Measurements from ENCODE around the gene ATP6AP2. TPM values are rescaled to one million over a fixed set of nuclear protein-coding genes. Genes with fewer than 3 reads are reported as not detected.

ATP6AP2 gene
- total and polyA plus RNA-seq, 2 of the 8 experiments (the other 6 are each of a cell fraction or from before 2014, with no cell fraction given) = 66.0 to 86.2 TPM

DNA sequence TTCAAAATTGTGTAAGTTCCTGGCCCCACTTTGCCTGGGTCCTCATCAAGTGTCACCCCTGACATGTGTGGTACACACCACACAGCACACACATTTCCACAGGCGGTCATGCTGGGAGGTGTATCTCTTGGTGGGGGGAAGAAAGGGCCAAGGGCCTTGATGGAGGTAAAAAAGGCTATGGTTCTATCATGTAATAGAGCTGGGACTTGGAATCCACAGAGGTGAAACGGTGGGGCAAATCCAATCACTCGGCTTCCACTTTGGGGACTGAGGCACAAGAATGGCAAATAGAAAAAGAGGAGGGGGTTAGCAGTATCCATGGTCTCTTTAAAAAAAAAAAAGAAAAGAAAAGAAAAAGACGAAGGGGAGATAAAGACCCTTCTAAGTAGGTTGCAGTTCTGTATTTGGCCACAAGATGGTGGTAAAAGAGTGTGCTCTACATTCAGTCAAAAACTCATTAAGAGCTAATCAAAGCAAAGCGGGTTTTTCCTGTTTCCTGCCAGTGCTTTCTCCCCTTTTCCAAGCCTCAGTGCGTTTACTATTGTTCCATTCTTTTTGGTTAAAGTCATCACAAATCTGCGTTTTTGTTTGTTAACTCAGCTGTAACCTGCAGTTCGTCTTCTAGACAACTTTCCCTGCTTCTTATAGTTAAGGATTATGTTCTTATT, 37.0 kb upstream of the ATP6AP2 start (continued):
- TF ChIP-seq, protein P1, sequence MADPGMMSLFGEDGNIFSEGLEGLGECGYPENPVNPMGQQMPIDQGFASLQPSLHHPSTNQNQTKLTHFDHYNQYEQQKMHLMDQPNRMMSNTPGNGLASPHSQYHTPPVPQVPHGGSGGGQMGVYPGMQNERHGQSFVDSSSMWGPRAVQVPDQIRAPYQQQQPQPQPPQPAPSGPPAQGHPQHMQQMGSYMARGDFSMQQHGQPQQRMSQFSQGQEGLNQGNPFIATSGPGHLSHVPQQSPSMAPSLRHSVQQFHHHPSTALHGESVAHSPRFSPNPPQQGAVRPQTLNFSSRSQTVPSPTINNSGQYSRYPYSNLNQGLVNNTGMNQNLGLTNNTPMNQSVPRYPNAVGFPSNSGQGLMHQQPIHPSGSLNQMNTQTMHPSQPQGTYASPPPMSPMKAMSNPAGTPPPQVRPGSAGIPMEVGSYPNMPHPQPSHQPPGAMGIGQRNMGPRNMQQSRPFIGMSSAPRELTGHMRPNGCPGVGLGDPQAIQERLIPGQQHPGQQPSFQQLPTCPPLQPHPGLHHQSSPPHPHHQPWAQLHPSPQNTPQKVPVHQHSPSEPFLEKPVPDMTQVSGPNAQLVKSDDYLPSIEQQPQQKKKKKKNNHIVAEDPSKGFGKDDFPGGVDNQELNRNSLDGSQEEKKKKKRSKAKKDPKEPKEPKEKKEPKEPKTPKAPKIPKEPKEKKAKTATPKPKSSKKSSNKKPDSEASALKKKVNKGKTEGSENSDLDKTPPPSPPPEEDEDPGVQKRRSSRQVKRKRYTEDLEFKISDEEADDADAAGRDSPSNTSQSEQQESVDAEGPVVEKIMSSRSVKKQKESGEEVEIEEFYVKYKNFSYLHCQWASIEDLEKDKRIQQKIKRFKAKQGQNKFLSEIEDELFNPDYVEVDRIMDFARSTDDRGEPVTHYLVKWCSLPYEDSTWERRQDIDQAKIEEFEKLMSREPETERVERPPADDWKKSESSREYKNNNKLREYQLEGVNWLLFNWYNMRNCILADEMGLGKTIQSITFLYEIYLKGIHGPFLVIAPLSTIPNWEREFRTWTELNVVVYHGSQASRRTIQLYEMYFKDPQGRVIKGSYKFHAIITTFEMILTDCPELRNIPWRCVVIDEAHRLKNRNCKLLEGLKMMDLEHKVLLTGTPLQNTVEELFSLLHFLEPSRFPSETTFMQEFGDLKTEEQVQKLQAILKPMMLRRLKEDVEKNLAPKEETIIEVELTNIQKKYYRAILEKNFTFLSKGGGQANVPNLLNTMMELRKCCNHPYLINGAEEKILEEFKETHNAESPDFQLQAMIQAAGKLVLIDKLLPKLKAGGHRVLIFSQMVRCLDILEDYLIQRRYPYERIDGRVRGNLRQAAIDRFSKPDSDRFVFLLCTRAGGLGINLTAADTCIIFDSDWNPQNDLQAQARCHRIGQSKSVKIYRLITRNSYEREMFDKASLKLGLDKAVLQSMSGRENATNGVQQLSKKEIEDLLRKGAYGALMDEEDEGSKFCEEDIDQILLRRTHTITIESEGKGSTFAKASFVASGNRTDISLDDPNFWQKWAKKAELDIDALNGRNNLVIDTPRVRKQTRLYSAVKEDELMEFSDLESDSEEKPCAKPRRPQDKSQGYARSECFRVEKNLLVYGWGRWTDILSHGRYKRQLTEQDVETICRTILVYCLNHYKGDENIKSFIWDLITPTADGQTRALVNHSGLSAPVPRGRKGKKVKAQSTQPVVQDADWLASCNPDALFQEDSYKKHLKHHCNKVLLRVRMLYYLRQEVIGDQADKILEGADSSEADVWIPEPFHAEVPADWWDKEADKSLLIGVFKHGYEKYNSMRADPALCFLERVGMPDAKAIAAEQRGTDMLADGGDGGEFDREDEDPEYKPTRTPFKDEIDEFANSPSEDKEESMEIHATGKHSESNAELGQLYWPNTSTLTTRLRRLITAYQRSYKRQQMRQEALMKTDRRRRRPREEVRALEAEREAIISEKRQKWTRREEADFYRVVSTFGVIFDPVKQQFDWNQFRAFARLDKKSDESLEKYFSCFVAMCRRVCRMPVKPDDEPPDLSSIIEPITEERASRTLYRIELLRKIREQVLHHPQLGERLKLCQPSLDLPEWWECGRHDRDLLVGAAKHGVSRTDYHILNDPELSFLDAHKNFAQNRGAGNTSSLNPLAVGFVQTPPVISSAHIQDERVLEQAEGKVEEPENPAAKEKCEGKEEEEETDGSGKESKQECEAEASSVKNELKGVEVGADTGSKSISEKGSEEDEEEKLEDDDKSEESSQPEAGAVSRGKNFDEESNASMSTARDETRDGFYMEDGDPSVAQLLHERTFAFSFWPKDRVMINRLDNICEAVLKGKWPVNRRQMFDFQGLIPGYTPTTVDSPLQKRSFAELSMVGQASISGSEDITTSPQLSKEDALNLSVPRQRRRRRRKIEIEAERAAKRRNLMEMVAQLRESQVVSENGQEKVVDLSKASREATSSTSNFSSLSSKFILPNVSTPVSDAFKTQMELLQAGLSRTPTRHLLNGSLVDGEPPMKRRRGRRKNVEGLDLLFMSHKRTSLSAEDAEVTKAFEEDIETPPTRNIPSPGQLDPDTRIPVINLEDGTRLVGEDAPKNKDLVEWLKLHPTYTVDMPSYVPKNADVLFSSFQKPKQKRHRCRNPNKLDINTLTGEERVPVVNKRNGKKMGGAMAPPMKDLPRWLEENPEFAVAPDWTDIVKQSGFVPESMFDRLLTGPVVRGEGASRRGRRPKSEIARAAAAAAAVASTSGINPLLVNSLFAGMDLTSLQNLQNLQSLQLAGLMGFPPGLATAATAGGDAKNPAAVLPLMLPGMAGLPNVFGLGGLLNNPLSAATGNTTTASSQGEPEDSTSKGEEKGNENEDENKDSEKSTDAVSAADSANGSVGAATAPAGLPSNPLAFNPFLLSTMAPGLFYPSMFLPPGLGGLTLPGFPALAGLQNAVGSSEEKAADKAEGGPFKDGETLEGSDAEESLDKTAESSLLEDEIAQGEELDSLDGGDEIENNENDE (IDR thresholded peaks at IDR 0.05; ENCODE audit: insufficient replicate concordance, low read length) = no peak
- no peak for TF ChIP-seq TEAD4 (IDR thresholded peaks at IDR 0.05; ENCODE audit: low read depth, low read length)
- TF ChIP-seq BCL11A (IDR thresholded peaks at IDR 0.05; ENCODE audit: low read depth in 2 of 2, low read length in 2 of 2) = no peak
- TF ChIP-seq RFX5 (IDR thresholded peaks at IDR 0.05; ENCODE audit: borderline replicate concordance, low read depth, low read length) = no peak
- no peak for TF ChIP-seq TAF1 (IDR thresholded peaks at IDR 0.05; ENCODE audit: low read depth, low read length)
- no peak for TF ChIP-seq CTBP2 (IDR thresholded peaks at IDR 0.05; ENCODE audit: borderline replicate concordance, insufficient read depth, insufficient read length, low read length)
- TF ChIP-seq, protein P2, sequence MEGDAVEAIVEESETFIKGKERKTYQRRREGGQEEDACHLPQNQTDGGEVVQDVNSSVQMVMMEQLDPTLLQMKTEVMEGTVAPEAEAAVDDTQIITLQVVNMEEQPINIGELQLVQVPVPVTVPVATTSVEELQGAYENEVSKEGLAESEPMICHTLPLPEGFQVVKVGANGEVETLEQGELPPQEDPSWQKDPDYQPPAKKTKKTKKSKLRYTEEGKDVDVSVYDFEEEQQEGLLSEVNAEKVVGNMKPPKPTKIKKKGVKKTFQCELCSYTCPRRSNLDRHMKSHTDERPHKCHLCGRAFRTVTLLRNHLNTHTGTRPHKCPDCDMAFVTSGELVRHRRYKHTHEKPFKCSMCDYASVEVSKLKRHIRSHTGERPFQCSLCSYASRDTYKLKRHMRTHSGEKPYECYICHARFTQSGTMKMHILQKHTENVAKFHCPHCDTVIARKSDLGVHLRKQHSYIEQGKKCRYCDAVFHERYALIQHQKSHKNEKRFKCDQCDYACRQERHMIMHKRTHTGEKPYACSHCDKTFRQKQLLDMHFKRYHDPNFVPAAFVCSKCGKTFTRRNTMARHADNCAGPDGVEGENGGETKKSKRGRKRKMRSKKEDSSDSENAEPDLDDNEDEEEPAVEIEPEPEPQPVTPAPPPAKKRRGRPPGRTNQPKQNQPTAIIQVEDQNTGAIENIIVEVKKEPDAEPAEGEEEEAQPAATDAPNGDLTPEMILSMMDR (IDR thresholded peaks at IDR 0.05; ENCODE audit: control extremely low read depth in 1 of 3, insufficient read depth in 1 of 3, low read depth in 1 of 3, low read length in 3 of 3) = peak in 2 of 3 experiments; percentile 48 to 65; a peak in 2 of 4 replicates
- TF ChIP-seq FOSL1 (IDR thresholded peaks at IDR 0.05; ENCODE audit: insufficient read depth, low read depth, low read length) = no peak
